ENCODE measurements around the gene UTP20. TPM values are rescaled to one million over a fixed set of nuclear protein-coding genes. Genes with fewer than 3 reads are reported as not detected.

UTP20 gene
- total and polyA plus RNA-seq, 2 donors (not counting 3 experiments of a cell fraction or from before 2014, with no cell fraction given) = 4.6 to 23.1 TPM

DNA sequence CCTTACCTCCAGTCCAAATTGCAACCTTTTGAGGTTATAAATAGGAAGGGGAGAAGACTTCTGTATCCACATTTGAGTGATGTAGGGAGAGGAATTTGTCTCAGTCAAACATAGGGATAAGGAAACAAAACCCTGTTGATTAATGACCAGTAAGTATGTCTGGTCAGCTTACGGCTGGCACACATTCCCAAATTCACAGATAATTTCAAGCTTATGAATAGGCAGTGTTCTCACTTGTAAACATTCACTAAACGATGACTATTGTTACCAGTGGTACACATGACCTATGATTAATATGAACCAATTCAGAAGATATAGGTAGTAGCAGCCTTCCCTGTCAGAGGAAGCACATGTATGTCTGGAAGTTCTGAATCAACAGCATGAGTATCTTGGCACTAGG lies 36.8 kb upstream of the UTP20 start:
- no peaks in the 10 kb centered on the region for H3K9me3 ChIP-seq (replicated peaks; ENCODE audit: control insufficient read depth, insufficient read depth, low read length)
- H2AFZ ChIP-seq (ENCODE audit: low read depth, low read length) = no peak overlapping the region
- dilution Hi-C loops (cut with MboI; ENCODE audit: extremely low pct_ligation_motif_present, low sequenced_read_pairs) (no loop called here), intact Hi-C loops (cut with micrococcal nuclease) (no loop called here)
- TF ChIP-seq POLR2AphosphoS5 (IDR thresholded peaks at IDR 0.05; ENCODE audit: insufficient read depth, low read depth, low read length) (no peak), EZH2 (IDR thresholded peaks at IDR 0.05; ENCODE audit: borderline replicate concordance, low read depth, low read length, severe bottlenecking) (no peak), POLR2A (IDR thresholded peaks at IDR 0.05; ENCODE audit: low read depth, low read length) (no peak)
- H3K27ac ChIP-seq (ENCODE audit: insufficient read depth, low read depth, low read length) = no peak overlapping the region
- no peaks in the 10 kb centered on the region for H3K36me3 ChIP-seq (ENCODE audit: control insufficient read depth in 2 of 2, extremely low read depth in 1 of 2, insufficient read depth in 2 of 2, low read length in 2 of 2)
- H3K9ac ChIP-seq (replicated peaks; ENCODE audit: extremely low read depth, insufficient read depth, low read length) = no peak overlapping the region
- H3K4me3 ChIP-seq (replicated peaks in 1 of 3; ENCODE audit: insufficient read depth in 1 of 3, low read depth in 1 of 3, low read length in 3 of 3) = no peak overlapping the region
- H3K79me2 ChIP-seq (ENCODE audit: control insufficient read depth, insufficient read depth, low read length) = no peaks in the 10 kb centered on the region
- BruUV-seq (replicated peaks) = no TSS peak
- FAIRE-seq = no peak
- no peak for DNase-seq (ENCODE audit: low read depth, low spot score)
- no peaks in the 10 kb centered on the region for H3K9me1 ChIP-seq (replicated peaks; ENCODE audit: control insufficient read depth, extremely low read depth, insufficient read depth, low read length)
- POLR2A ChIA-PET = no interaction called here
- H3K27me3 ChIP-seq (ENCODE audit: control insufficient read depth in 2 of 2, insufficient read depth in 2 of 2, low read length in 2 of 2) = no peaks in the 10 kb centered on the region
- no peaks in the 10 kb centered on the region for H3K4me1 ChIP-seq (ENCODE audit: control insufficient read depth, extremely low read depth, insufficient read depth, low read length)
- H3K4me2 ChIP-seq (ENCODE audit: insufficient read depth, low read length) = no peak overlapping the region
- H4K20me1 ChIP-seq (replicated peaks; ENCODE audit: control insufficient read depth, extremely low read depth, insufficient read depth, low read length) = no peaks in the 10 kb centered on the region
- CTCF ChIA-PET = no interaction called here

DNA sequence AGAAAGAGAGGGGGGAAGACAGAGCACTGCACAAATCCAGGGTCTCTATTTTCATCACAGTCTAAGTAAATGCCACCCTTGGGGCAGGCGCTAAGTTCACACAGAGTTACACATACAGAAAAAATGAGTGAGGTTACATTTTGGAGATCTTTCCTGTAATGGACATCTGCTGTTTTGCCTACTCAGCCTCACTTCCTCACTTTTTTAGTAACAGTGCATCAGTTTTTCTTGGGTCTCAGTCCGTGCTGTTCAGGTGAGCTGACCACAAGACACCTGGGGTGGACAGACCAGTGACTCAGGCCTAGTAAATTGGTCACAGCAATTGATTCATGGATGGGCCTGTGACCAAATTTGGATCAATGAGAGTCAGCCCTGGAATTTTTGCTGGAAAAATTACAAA lies 36.3 kb upstream of the UTP20 start:
- Histone ChIP-seq H3K4me2 (ENCODE audit: insufficient read depth, low read length) (no peak overlapping the region), H3K9me1 (replicated peaks; ENCODE audit: control insufficient read depth, extremely low read depth, insufficient read depth, low read length) (no peaks in the 10 kb centered on the region), H2AFZ (ENCODE audit: low read depth, low read length) (no peak overlapping the region), H3K9me3 (replicated peaks; ENCODE audit: control insufficient read depth, insufficient read depth, low read length) (no peaks in the 10 kb centered on the region), H4K20me1 (replicated peaks; ENCODE audit: control insufficient read depth, extremely low read depth, insufficient read depth, low read length) (no peaks in the 10 kb centered on the region), H3K9ac (replicated peaks; ENCODE audit: extremely low read depth, insufficient read depth, low read length) (no peak overlapping the region), H3K27ac (ENCODE audit: insufficient read depth, low read depth, low read length) (no peak overlapping the region), H3K27me3 (ENCODE audit: control insufficient read depth in 2 of 2, insufficient read depth in 2 of 2, low read length in 2 of 2) (no peaks in the 10 kb centered on the region), H3K4me1 (ENCODE audit: control insufficient read depth, extremely low read depth, insufficient read depth, low read length) (no peaks in the 10 kb centered on the region), H3K36me3 (ENCODE audit: control insufficient read depth in 2 of 2, extremely low read depth in 1 of 2, insufficient read depth in 2 of 2, low read length in 2 of 2) (no peaks in the 10 kb centered on the region), H3K79me2 (ENCODE audit: control insufficient read depth, insufficient read depth, low read length) (no peaks in the 10 kb centered on the region), H3K4me3 (replicated peaks in 1 of 3; ENCODE audit: insufficient read depth in 1 of 3, low read depth in 1 of 3, low read length in 3 of 3) (no peak overlapping the region)
- BruUV-seq (replicated peaks) = no TSS peak
- no peak for DNase-seq (ENCODE audit: low read depth, low spot score)
- dilution Hi-C loops (cut with MboI; ENCODE audit: extremely low pct_ligation_motif_present, low sequenced_read_pairs) (no loop called here), intact Hi-C loops (cut with micrococcal nuclease) (no loop called here)
- FAIRE-seq = no peak
- ChIA-PET CTCF (no interaction called here), POLR2A (no interaction called here)
- TF ChIP-seq POLR2AphosphoS5 (IDR thresholded peaks at IDR 0.05; ENCODE audit: insufficient read depth, low read depth, low read length) (no peak), FOS (IDR thresholded peaks at IDR 0.05; ENCODE audit: borderline replicate concordance, insufficient read depth, low read length) (no peak), JUN (IDR thresholded peaks at IDR 0.05; ENCODE audit: borderline replicate concordance, insufficient read depth, insufficient read length, low read depth) (no peak), EZH2 (IDR thresholded peaks at IDR 0.05; ENCODE audit: borderline replicate concordance, low read depth, low read length, severe bottlenecking) (no peak), POLR2A (IDR thresholded peaks at IDR 0.05; ENCODE audit: low read depth, low read length) (no peak), MYC (IDR thresholded peaks at IDR 0.05; ENCODE audit: low read depth, low read length) (no peak), GATA2 (IDR thresholded peaks at IDR 0.05; ENCODE audit: insufficient read depth, insufficient read length, low read depth, low read length) (no peak)
- TF ChIP-seq, protein P1, sequence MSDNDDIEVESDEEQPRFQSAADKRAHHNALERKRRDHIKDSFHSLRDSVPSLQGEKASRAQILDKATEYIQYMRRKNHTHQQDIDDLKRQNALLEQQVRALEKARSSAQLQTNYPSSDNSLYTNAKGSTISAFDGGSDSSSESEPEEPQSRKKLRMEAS (IDR thresholded peaks at IDR 0.05; ENCODE audit: insufficient read depth, insufficient read length) = no peak
- TF ChIP-seq, protein P2, sequence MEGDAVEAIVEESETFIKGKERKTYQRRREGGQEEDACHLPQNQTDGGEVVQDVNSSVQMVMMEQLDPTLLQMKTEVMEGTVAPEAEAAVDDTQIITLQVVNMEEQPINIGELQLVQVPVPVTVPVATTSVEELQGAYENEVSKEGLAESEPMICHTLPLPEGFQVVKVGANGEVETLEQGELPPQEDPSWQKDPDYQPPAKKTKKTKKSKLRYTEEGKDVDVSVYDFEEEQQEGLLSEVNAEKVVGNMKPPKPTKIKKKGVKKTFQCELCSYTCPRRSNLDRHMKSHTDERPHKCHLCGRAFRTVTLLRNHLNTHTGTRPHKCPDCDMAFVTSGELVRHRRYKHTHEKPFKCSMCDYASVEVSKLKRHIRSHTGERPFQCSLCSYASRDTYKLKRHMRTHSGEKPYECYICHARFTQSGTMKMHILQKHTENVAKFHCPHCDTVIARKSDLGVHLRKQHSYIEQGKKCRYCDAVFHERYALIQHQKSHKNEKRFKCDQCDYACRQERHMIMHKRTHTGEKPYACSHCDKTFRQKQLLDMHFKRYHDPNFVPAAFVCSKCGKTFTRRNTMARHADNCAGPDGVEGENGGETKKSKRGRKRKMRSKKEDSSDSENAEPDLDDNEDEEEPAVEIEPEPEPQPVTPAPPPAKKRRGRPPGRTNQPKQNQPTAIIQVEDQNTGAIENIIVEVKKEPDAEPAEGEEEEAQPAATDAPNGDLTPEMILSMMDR (IDR thresholded peaks at IDR 0.05; ENCODE audit: extremely low read depth in 1 of 2, insufficient read depth in 1 of 2, low read depth in 1 of 2, low read length in 2 of 2) = no peak

Measured in endothelial cell of umbilical vein (primary cell).